Small intestine (tissue), 7 donors: Measurements from ENCODE around the gene CCDC7. TPM values are rescaled to one million over a fixed set of nuclear protein-coding genes. Genes with fewer than 3 reads are reported as not detected.
"Not testable (repeated sequence)": the region's sequence is repeated elsewhere in the genome, so short reads cannot be mapped to it uniquely, and the experiment has no call there.

Experiments
- DNase-seq, 2 donors: peaks; one replicate each; pipeline versions ENCODE4 v3.0.0 to v3.0.0-alpha.2; 2013
- FAIRE-seq: peaks from 2 replicates; lab custom pipeline; 2012; peaks lifted over from hg19 to GRCh38; lab: Jason Lieb, UNC
- H3K27ac ChIP-seq, 3 donors: one replicate each; pipeline ENCODE4 v1.5.1; 2013; ENCODE audit warnings: low read length in 2 of 3, mild to moderate bottlenecking in 2 of 3, control low read depth in 1 of 3, inconsistent platforms in 1 of 3, low read depth in 1 of 3, moderate library complexity in 1 of 3
- H3K27me3 ChIP-seq, 3 donors: one replicate each; pipeline ENCODE4 v1.6.1; 2013; ENCODE audit warnings: low read length in 3 of 3, inconsistent platforms in 1 of 3; ENCODE audit not compliant: control insufficient read depth in 3 of 3, insufficient read depth in 3 of 3
- H3K36me3 ChIP-seq, 3 donors: one replicate each; pipeline ENCODE4 v1.6.1; 2013; ENCODE audit warnings: low read length in 3 of 3, inconsistent platforms in 1 of 3, low read depth in 1 of 3, mild to moderate bottlenecking in 1 of 3, moderate library complexity in 1 of 3; ENCODE audit not compliant: control insufficient read depth in 3 of 3, insufficient read depth in 2 of 3
- H3K4me1 ChIP-seq, 3 donors: one replicate each; pipeline ENCODE4 v1.6.1; 2013; ENCODE audit warnings: low read length in 2 of 3, inconsistent platforms in 1 of 3, low read depth in 1 of 3, mild to moderate bottlenecking in 1 of 3, moderate library complexity in 1 of 3; ENCODE audit not compliant: control insufficient read depth in 3 of 3, insufficient read depth in 2 of 3
- H3K4me3 ChIP-seq, 3 donors: one replicate each; pipeline ENCODE4 v1.5.1; 2013; ENCODE audit warnings: low read length in 3 of 3, control low read depth in 1 of 3, inconsistent platforms in 1 of 3, low read depth in 1 of 3, mild to moderate bottlenecking in 1 of 3, moderate library complexity in 1 of 3
- H3K9me3 ChIP-seq, 2 donors: one replicate each; pipeline ENCODE4 v1.6.1; 2013; ENCODE audit warnings: low read depth in 1 of 2, low read length in 1 of 2; ENCODE audit not compliant: control insufficient read depth in 2 of 2, insufficient read depth in 1 of 2
- WGBS, 3 donors: extraction: QIAGEN DNeasy Blood & Tissue Kit; methylation state at CpG; one replicate each; pipeline ENCODE4 v1.1.7; 2013; 5-methylcytosine and 5-hydroxymethylcytosine counted together
- polyA plus RNA-seq, 4 donors: library from polyadenylated mRNA; stranded (reverse) in 3 of 4; unstranded in 1 of 4; fragments of 200-250 nt in 3 of 4; fragments of 120-200 nt in 1 of 4; gene quantifications; one replicate each; pipeline versions ENCODE4 v1.2.1 to v1.2.3, GENCODE V29; 2013
- donor health status: healthy with polysubstance abuse.
- donor health status: control.
- donor health status: control.
- donor health status: Bipolar disorder and iron deficiency.
- donor health status: healthy.

Gene CCDC7
- polyA plus RNA-seq, 4 donors = 0.54 to 2.0 (median 1.2) TPM

GRCh38 chr10:32906595-32906994 is 460.7 kb downstream of the CCDC7 start:
- Histone ChIP-seq H3K9me3 (no peaks in the 10 kb centered on the region), H3K36me3 (peaks cover 6 to 22% (median 17%) of the 10 kb centered on the region in 3 donors), H3K4me1 (no peaks in the 10 kb centered on the region), H3K27me3 (no peaks in the 10 kb centered on the region), H3K4me3 (no peak overlapping the region), H3K27ac (no peak overlapping the region)
- 87 to 92% (median 92%) methylated on average over 4 of the region's 4 CpGs for WGBS, 3 donors
- DNase-seq (no peak), FAIRE-seq (no peak)

DNA sequence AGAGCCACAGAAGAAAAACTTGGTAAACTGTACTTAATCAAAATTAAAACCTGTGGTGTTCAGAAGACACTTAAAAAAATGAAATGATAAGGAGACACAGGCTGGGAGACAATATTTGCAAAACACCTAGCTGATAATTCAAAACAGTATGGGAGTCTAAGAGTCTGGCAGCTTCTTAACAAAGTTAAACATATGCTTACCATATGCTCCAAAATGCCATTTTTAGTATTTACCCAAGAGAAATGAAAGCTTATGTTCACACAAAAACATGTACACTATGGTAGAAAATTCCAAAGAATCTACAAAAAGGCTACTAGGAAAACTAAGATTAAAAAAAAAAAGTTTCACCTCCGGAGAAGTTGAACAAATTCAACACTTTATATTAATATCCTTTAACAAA is 463.5 kb downstream of the CCDC7 start:
- no peak overlapping the region for H3K27ac ChIP-seq
- DNase-seq = no peak
- H3K4me3 ChIP-seq = no peak overlapping the region
- no peaks in the 10 kb centered on the region for H3K4me1 ChIP-seq
- H3K9me3 ChIP-seq = no peaks in the 10 kb centered on the region
- no peaks in the 10 kb centered on the region for H3K27me3 ChIP-seq
- peaks cover 6 to 24% (median 12%) of the 10 kb centered on the region in 3 donors for H3K36me3 ChIP-seq
- no peak for FAIRE-seq
- 87 to 97% (median 92%) methylated on average over 1 of the region's 1 CpG for WGBS, 3 donors

- not testable (repeated sequence) for H3K27ac ChIP-seq, FAIRE-seq, DNase-seq, H3K9me3 ChIP-seq, H3K4me3 ChIP-seq, H3K27me3 ChIP-seq, H3K4me1 ChIP-seq
- peaks cover 6 to 24% (median 12%) of the 10 kb centered on the region in 3 donors for H3K36me3 ChIP-seq
- 90 to 92% (median 90%) methylated on average over 5 of the region's 7 CpGs for WGBS, 3 donors
These were observed 464.0 kb downstream of the CCDC7 start for GRCh38 chr10:32909970-32910369.

GRCh38 chr10:32911285-32912016 is 465.5 kb downstream of the CCDC7 start:
- Histone ChIP-seq H3K4me3 (no peak overlapping the region), H3K4me1 (no peaks in the 10 kb centered on the region), H3K27me3 (no peaks in the 10 kb centered on the region), H3K9me3 (no peaks in the 10 kb centered on the region), H3K27ac (no peak overlapping the region), H3K36me3 (peaks cover 5 to 20% (median 10%) of the 10 kb centered on the region in 3 donors)
- WGBS, 3 donors = 91 to 97% (median 93%) methylated on average over 11 of the region's 11 CpGs
- FAIRE-seq (no peak), DNase-seq (no peak)

DNA sequence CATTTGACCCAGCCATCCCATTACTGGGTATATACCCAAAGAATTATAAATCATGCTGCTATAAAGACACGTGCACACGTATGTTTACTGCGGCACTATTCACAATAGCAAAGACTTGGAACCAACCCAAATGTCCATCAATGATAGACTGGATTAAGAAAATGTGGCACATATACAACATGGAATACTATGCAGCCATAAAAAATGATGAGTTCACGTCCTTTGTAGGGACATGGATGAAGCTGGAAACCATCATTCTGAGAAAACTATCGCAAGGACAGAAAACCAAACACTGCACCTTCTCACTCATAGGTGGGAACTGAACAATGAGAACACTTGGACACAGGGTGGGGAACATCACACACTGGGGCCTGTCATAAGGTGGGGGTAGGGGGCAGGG is 471.9 kb downstream of the CCDC7 start:
- FAIRE-seq = not testable (repeated sequence)

DNA sequence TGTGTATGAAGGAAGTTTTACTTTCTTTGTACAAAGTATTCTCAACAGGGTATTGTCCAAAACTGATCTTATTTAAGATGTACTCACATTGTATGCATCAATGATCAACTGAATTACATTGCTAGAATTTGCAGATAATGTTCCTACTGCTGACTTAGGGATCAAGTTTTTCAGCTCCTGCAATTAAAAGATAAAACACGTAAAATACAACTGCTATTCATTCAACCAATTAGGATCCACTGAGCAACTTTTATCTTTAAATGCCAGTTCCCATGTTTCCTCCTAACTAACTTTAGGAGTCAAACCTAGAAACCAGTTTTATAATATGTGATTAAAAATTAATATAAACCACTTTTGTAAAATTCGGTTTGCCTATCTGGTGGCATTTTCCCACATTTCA is 476.2 kb downstream of the CCDC7 start:
- Histone ChIP-seq H3K4me1 (no peaks in the 10 kb centered on the region), H3K4me3 (no peak overlapping the region), H3K9me3 (no peaks in the 10 kb centered on the region), H3K27me3 (no peaks in the 10 kb centered on the region), H3K36me3 (peaks cover 17 to 30% (median 20%) of the 10 kb centered on the region in 3 donors), H3K27ac (no peak overlapping the region)
- DNase-seq (no peak), FAIRE-seq (no peak)
- 69 to 89% (median 77%) methylated on average over 2 of the region's 2 CpGs for WGBS, 3 donors

More for the DNA sequence above, 471.9 kb downstream of the CCDC7 start:
- not testable (repeated sequence) for H3K27me3 ChIP-seq, H3K9me3 ChIP-seq, H3K4me3 ChIP-seq, H3K4me1 ChIP-seq, H3K27ac ChIP-seq, DNase-seq
- WGBS, 3 donors = 92 to 99% (median 97%) methylated on average over 2 to 4 of the region's 5 CpGs
- H3K36me3 ChIP-seq = peaks cover 5 to 11% (median 9%) of the 10 kb centered on the region in 3 donors

GRCh38 chr10:32923134-32923533 is 477.2 kb downstream of the CCDC7 start:
- FAIRE-seq (no peak), DNase-seq (no peak)
- Histone ChIP-seq H3K9me3 (no peaks in the 10 kb centered on the region), H3K36me3 (peaks cover 20 to 34% (median 25%) of the 10 kb centered on the region in 3 donors), H3K27me3 (no peaks in the 10 kb centered on the region), H3K4me3 (no peak overlapping the region), H3K4me1 (no peaks in the 10 kb centered on the region), H3K27ac (no peak overlapping the region)
- WGBS, 3 donors = 60 to 76% (median 64%) methylated on average over 2 of the region's 2 CpGs

DNA sequence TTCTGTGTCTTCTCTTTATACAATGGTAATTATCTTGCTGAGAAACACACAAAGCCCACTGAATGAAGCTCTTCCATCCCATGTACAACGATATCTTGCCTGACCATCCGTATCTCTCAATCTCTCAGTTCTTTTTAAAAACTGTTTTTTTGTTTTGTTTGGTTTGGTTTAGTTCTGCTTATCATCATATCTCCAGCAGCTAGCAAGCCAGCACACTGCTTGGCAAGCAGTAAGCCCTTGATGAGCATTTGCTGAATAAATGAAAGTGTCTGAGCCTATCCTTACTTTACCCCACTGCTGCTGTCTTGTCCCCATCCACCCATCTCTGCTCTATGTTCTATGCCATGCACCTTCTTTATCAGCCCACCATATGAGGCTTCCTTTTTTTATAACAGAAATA is 477.9 kb downstream of the CCDC7 start:
- Histone ChIP-seq H3K4me3 (no peak overlapping the region), H3K27ac (no peak overlapping the region), H3K9me3 (no peaks in the 10 kb centered on the region), H3K4me1 (no peaks in the 10 kb centered on the region), H3K27me3 (no peaks in the 10 kb centered on the region), H3K36me3 (peaks cover 20 to 34% (median 25%) of the 10 kb centered on the region in 3 donors)
- WGBS, 3 donors = 75 to 95% (median 94%) methylated on average over 2 of the region's 2 CpGs
- FAIRE-seq = no peak
- no peak for DNase-seq
